ENCODE results near the gene CCDC152.

DNA sequence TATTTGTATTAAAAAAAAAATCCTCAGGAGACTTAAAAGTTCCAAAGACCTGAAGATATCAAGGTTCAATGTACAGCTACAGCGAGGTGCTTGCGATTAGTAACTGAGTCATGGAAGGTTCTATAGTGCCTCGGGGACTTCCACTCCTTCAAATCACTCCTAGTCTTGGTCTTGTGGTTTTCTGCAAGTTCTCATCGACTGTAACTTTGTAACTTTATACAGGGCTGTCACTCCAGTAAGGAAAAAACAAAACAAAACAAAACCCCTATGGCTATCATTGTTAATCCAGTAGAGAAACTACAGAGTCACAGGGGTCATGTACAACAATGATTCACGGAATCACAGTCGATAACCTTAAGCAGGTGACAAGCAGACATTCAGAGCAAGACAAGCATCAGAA, 94.9 kb downstream of the CCDC152 start:
- TF ChIP-seq, protein P1, sequence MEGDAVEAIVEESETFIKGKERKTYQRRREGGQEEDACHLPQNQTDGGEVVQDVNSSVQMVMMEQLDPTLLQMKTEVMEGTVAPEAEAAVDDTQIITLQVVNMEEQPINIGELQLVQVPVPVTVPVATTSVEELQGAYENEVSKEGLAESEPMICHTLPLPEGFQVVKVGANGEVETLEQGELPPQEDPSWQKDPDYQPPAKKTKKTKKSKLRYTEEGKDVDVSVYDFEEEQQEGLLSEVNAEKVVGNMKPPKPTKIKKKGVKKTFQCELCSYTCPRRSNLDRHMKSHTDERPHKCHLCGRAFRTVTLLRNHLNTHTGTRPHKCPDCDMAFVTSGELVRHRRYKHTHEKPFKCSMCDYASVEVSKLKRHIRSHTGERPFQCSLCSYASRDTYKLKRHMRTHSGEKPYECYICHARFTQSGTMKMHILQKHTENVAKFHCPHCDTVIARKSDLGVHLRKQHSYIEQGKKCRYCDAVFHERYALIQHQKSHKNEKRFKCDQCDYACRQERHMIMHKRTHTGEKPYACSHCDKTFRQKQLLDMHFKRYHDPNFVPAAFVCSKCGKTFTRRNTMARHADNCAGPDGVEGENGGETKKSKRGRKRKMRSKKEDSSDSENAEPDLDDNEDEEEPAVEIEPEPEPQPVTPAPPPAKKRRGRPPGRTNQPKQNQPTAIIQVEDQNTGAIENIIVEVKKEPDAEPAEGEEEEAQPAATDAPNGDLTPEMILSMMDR (IDR thresholded peaks at IDR 0.05) = no peak
- TF ChIP-seq POLR2AphosphoS5 (IDR thresholded peaks at IDR 0.05) (no peak), POLR2A (IDR thresholded peaks at IDR 0.05) (no peak)

All from suprapubic skin (tissue), 4 donors.